ENCODE measurements around the gene RBM18. TPM values are rescaled to one million over a fixed set of nuclear protein-coding genes. Genes with fewer than 3 reads are reported as not detected.

RBM18 gene
- total RNA-seq, 1 experiment from 2014 or later = 14.5 TPM

- Histone ChIP-seq H3K79me2 (ENCODE audit: low read length) (no peaks in the 10 kb centered on the region), H3K9me3 (ENCODE audit: low read length) (no peaks in the 10 kb centered on the region), H3K4me3 (ENCODE audit: low read length) (no peak overlapping the region), H3K9me2 (replicated peaks; ENCODE audit: insufficient read depth, low read length) (no peaks in the 10 kb centered on the region), H3K27ac (ENCODE audit: low read length) (no peak overlapping the region), H3K4me1 (ENCODE audit: low read length) (no peaks in the 10 kb centered on the region), H3K4me2 (ENCODE audit: low read depth, low read length, poor library complexity, severe bottlenecking) (no peak overlapping the region), H3K27me3 (ENCODE audit: low read length) (no peaks in the 10 kb centered on the region), H4K20me1 (ENCODE audit: insufficient read depth, low read depth, low read length) (no peaks in the 10 kb centered on the region), H2AFZ (ENCODE audit: low read length) (no peak overlapping the region), H3K9ac (ENCODE audit: low read length) (no peak overlapping the region), H3K36me3 (ENCODE audit: insufficient read depth, low read length) (no peaks in the 10 kb centered on the region)
- DNase-seq = no peak
Observed at GRCh38 chr9:122226142-122226757, 38.4 kb downstream of the RBM18 start.

- Histone ChIP-seq H3K9me3 (ENCODE audit: low read length) (no peaks in the 10 kb centered on the region), H3K36me3 (ENCODE audit: insufficient read depth, low read length) (no peaks in the 10 kb centered on the region), H3K9ac (ENCODE audit: low read length) (no peak overlapping the region), H3K4me1 (ENCODE audit: low read length) (no peaks in the 10 kb centered on the region), H3K4me2 (ENCODE audit: low read depth, low read length, poor library complexity, severe bottlenecking) (no peak overlapping the region), H3K9me2 (replicated peaks; ENCODE audit: insufficient read depth, low read length) (no peaks in the 10 kb centered on the region), H2AFZ (ENCODE audit: low read length) (no peak overlapping the region), H3K27ac (ENCODE audit: low read length) (no peak overlapping the region), H3K79me2 (ENCODE audit: low read length) (no peaks in the 10 kb centered on the region), H3K27me3 (ENCODE audit: low read length) (no peaks in the 10 kb centered on the region), H3K4me3 (ENCODE audit: low read length) (no peak overlapping the region), H4K20me1 (ENCODE audit: insufficient read depth, low read depth, low read length) (no peaks in the 10 kb centered on the region)
- no peak for DNase-seq
Observed at GRCh38 chr9:122225312-122226141, 39.1 kb downstream of the RBM18 start.

- H3K27me3 ChIP-seq (ENCODE audit: low read length) = no peaks in the 10 kb centered on the region
- no peak overlapping the region for H3K27ac ChIP-seq (ENCODE audit: low read length)
- no peak overlapping the region for H2AFZ ChIP-seq (ENCODE audit: low read length)
Observed at GRCh38 chr9:122223435-122223834, 41.2 kb downstream of the RBM18 start.

GRCh38 chr9:122222791-122223190 is 41.8 kb downstream of the RBM18 start:
- Histone ChIP-seq H3K27me3 (ENCODE audit: low read length) (no peaks in the 10 kb centered on the region), H4K20me1 (ENCODE audit: insufficient read depth, low read depth, low read length) (no peaks in the 10 kb centered on the region)

More at GRCh38 chr9:122223435-122223834, 41.2 kb downstream of the RBM18 start:
- Histone ChIP-seq H3K4me1 (ENCODE audit: low read length) (no peaks in the 10 kb centered on the region), H4K20me1 (ENCODE audit: insufficient read depth, low read depth, low read length) (no peaks in the 10 kb centered on the region), H3K9me3 (ENCODE audit: low read length) (no peaks in the 10 kb centered on the region), H3K4me2 (ENCODE audit: low read depth, low read length, poor library complexity, severe bottlenecking) (no peak overlapping the region), H3K79me2 (ENCODE audit: low read length) (no peaks in the 10 kb centered on the region), H3K9me2 (replicated peaks; ENCODE audit: insufficient read depth, low read length) (no peaks in the 10 kb centered on the region), H3K9ac (ENCODE audit: low read length) (no peak overlapping the region), H3K4me3 (ENCODE audit: low read length) (no peak overlapping the region), H3K36me3 (ENCODE audit: insufficient read depth, low read length) (no peaks in the 10 kb centered on the region)
- DNase-seq = no peak

GRCh38 chr9:122221183-122221811 is 43.3 kb downstream of the RBM18 start:
- no peaks in the 10 kb centered on the region for H3K9me2 ChIP-seq (replicated peaks; ENCODE audit: insufficient read depth, low read length)
- H3K9me3 ChIP-seq (ENCODE audit: low read length) = no peaks in the 10 kb centered on the region
- no peak overlapping the region for H3K4me2 ChIP-seq (ENCODE audit: low read depth, low read length, poor library complexity, severe bottlenecking)
- no peak overlapping the region for H3K9ac ChIP-seq (ENCODE audit: low read length)
- no peak for DNase-seq
- H3K79me2 ChIP-seq (ENCODE audit: low read length) = no peaks in the 10 kb centered on the region
- H3K27me3 ChIP-seq (ENCODE audit: low read length) = no peaks in the 10 kb centered on the region
- no peaks in the 10 kb centered on the region for H3K4me1 ChIP-seq (ENCODE audit: low read length)
- no peaks in the 10 kb centered on the region for H4K20me1 ChIP-seq (ENCODE audit: insufficient read depth, low read depth, low read length)
- H3K36me3 ChIP-seq (ENCODE audit: insufficient read depth, low read length) = no peaks in the 10 kb centered on the region
- no peak overlapping the region for H3K27ac ChIP-seq (ENCODE audit: low read length)
- H2AFZ ChIP-seq (ENCODE audit: low read length) = no peak overlapping the region
- H3K4me3 ChIP-seq (ENCODE audit: low read length) = no peak overlapping the region

More at GRCh38 chr9:122222791-122223190, 41.8 kb downstream of the RBM18 start:
- Histone ChIP-seq H3K79me2 (ENCODE audit: low read length) (no peaks in the 10 kb centered on the region), H2AFZ (ENCODE audit: low read length) (no peak overlapping the region), H3K9me3 (ENCODE audit: low read length) (no peaks in the 10 kb centered on the region), H3K4me1 (ENCODE audit: low read length) (no peaks in the 10 kb centered on the region), H3K36me3 (ENCODE audit: insufficient read depth, low read length) (no peaks in the 10 kb centered on the region), H3K4me3 (ENCODE audit: low read length) (no peak overlapping the region), H3K9me2 (replicated peaks; ENCODE audit: insufficient read depth, low read length) (no peaks in the 10 kb centered on the region), H3K9ac (ENCODE audit: low read length) (no peak overlapping the region), H3K27ac (ENCODE audit: low read length) (no peak overlapping the region), H3K4me2 (ENCODE audit: low read depth, low read length, poor library complexity, severe bottlenecking) (no peak overlapping the region)
- DNase-seq = no peak

- Histone ChIP-seq H3K9ac (ENCODE audit: low read length) (no peak overlapping the region), H3K27me3 (ENCODE audit: low read length) (no peaks in the 10 kb centered on the region), H3K4me2 (ENCODE audit: low read depth, low read length, poor library complexity, severe bottlenecking) (no peak overlapping the region), H3K9me2 (replicated peaks; ENCODE audit: insufficient read depth, low read length) (no peaks in the 10 kb centered on the region), H3K27ac (ENCODE audit: low read length) (no peak overlapping the region), H3K36me3 (ENCODE audit: insufficient read depth, low read length) (no peaks in the 10 kb centered on the region), H3K4me3 (ENCODE audit: low read length) (no peak overlapping the region), H3K9me3 (ENCODE audit: low read length) (no peaks in the 10 kb centered on the region), H4K20me1 (ENCODE audit: insufficient read depth, low read depth, low read length) (no peaks in the 10 kb centered on the region), H3K79me2 (ENCODE audit: low read length) (no peaks in the 10 kb centered on the region), H2AFZ (ENCODE audit: low read length) (no peak overlapping the region), H3K4me1 (ENCODE audit: low read length) (no peaks in the 10 kb centered on the region)
- no peak for DNase-seq
Observed at GRCh38 chr9:122220673-122221182, 43.9 kb downstream of the RBM18 start.

- Histone ChIP-seq H3K9me3 (ENCODE audit: low read length) (no peaks in the 10 kb centered on the region), H3K9ac (ENCODE audit: low read length) (no peak overlapping the region), H3K79me2 (ENCODE audit: low read length) (no peaks in the 10 kb centered on the region), H4K20me1 (ENCODE audit: insufficient read depth, low read depth, low read length) (no peaks in the 10 kb centered on the region), H3K27ac (ENCODE audit: low read length) (no peak overlapping the region), H3K9me2 (replicated peaks; ENCODE audit: insufficient read depth, low read length) (no peaks in the 10 kb centered on the region), H3K27me3 (ENCODE audit: low read length) (no peaks in the 10 kb centered on the region), H2AFZ (ENCODE audit: low read length) (no peak overlapping the region), H3K4me2 (ENCODE audit: low read depth, low read length, poor library complexity, severe bottlenecking) (no peak overlapping the region), H3K36me3 (ENCODE audit: insufficient read depth, low read length) (no peaks in the 10 kb centered on the region), H3K4me1 (ENCODE audit: low read length) (no peaks in the 10 kb centered on the region), H3K4me3 (ENCODE audit: low read length) (no peak overlapping the region)
- no peak for DNase-seq
Observed at GRCh38 chr9:122219856-122220672, 44.6 kb downstream of the RBM18 start.

Data from Karpas-422 (cell line).